Spleen (tissue), 11 donors: ENCODE results near the gene SLC1A2. TPM values are rescaled to one million over a fixed set of nuclear protein-coding genes. Genes with fewer than 3 reads are reported as not detected.

ENCODE experiments used
- DNase-seq: peaks from one replicate; pipeline ENCODE4 v3.0.0-alpha.2; 2020
- H3K27ac ChIP-seq, 8 donors: fragments of 200-600 bp; sonication (generic) in 7 of 8; 1 replicate in 4 of 8; 2 replicates in 4 of 8; pipeline versions ENCODE4 v1.5.0 to v1.8.0; 2016 to 2021; ENCODE audit warnings: inconsistent platforms in 4 of 8, mild to moderate bottlenecking in 4 of 8, moderate library complexity in 1 of 8
- H3K27me3 ChIP-seq, 7 donors: fragments of 200-600 bp; sonication (generic) in 6 of 7; replicated peaks in 1 of 7; 1 replicate in 4 of 7; 2 replicates in 3 of 7; pipeline versions ENCODE4 v1.5.0 to v1.8.0; 2016 to 2021; ENCODE audit warnings: inconsistent platforms in 3 of 7, mild to moderate bottlenecking in 1 of 7
- H3K36me3 ChIP-seq, 6 donors: fragments of 200-600 bp; sonication (generic) in 5 of 6; 1 replicate in 4 of 6; 2 replicates in 2 of 6; pipeline versions ENCODE4 v1.5.0 to v1.8.0; 2016 to 2021; ENCODE audit warnings: inconsistent platforms in 2 of 6
- H3K4me1 ChIP-seq, 6 donors: fragments of 200-600 bp; sonication (generic) in 5 of 6; 1 replicate in 3 of 6; 2 replicates in 3 of 6; pipeline versions ENCODE4 v1.5.0 to v1.8.0; 2016 to 2021; ENCODE audit warnings: inconsistent platforms in 3 of 6
- H3K4me3 ChIP-seq, 8 donors: fragments of 200-600 bp; sonication (generic) in 7 of 8; 1 replicate in 4 of 8; 2 replicates in 4 of 8; pipeline versions ENCODE4 v1.5.0 to v1.8.0; 2016 to 2021; ENCODE audit warnings: inconsistent platforms in 4 of 8, mild to moderate bottlenecking in 4 of 8, moderate library complexity in 2 of 8
- H3K9me3 ChIP-seq, 8 donors: fragments of 200-600 bp; sonication (generic) in 7 of 8; 1 replicate in 4 of 8; 2 replicates in 4 of 8; pipeline versions ENCODE4 v1.5.0 to v1.8.0; 2016 to 2021; ENCODE audit warnings: inconsistent platforms in 4 of 8
- CTCF ChIP-seq, 11 experiments: fragments of 200-600 bp in 7 of 11; fragments of 450-650 bp in 4 of 11; sonication (generic) in 4 of 11; IDR thresholded peaks in 8 of 11; conservative IDR thresholded peaks in 3 of 11; 1 replicate in 7 of 11; 2 replicates in 4 of 11; pipeline versions ENCODE4 v1.4.0 to v1.8.0; 2016 to 2021; ENCODE audit warnings: antibody characterized with exemption in 11 of 11, inconsistent platforms in 4 of 11, mild to moderate bottlenecking in 1 of 11
- POLR2A ChIP-seq, 3 donors: fragments of 450-650 bp; IDR thresholded peaks; one replicate each; pipeline ENCODE4 v1.5.1; 2017; ENCODE audit warnings: antibody characterized with exemption in 3 of 3, mild to moderate bottlenecking in 1 of 3
- POLR2AphosphoS5 ChIP-seq, 3 donors: sonication (generic); formaldehyde crosslinking; IDR thresholded peaks; one replicate each; pipeline ENCODE4 v1.5.1; 2017; ENCODE audit warnings: antibody characterized with exemption in 3 of 3
- WGBS, 5 donors: extraction: QIAGEN DNeasy Blood & Tissue Kit in 3 of 5; methylation state at CpG; one replicate each; pipeline versions ENCODE4 v1.1.5 to v1.1.7; 2013 to 2018; 5-methylcytosine and 5-hydroxymethylcytosine counted together
- intact Hi-C: fragments of 100-400 bp; cut with DNase I; formaldehyde crosslinking; loops from one replicate; pipeline ENCODE4 v1.15.0; 2023; ENCODE audit warnings: low total_unique reads
- polyA plus RNA-seq, 3 donors: library from polyadenylated mRNA; stranded (reverse); fragments of 200-250 nt; gene quantifications; one replicate each; pipeline ENCODE4 v1.2.1, GENCODE V29; 2013
- total RNA-seq, 7 donors: library from RNA; depleted of rRNA in 3 of 7; stranded (reverse); fragments of >200 nt in 3 of 7; fragmentation: NEBNext Ultra II Directional in 4 of 7; extraction: Animal tissue kit (Norgen Biotek cat#: 25700) in 4 of 7; gene quantifications; one replicate each; pipeline versions ENCODE4 v1.1.0 to v1.2.1, GENCODE V29; 2016 to 2021
- donor health status: healthy with polysubstance abuse.
- donor health status: DM: no; HTN: no; CAD: no; lungs with moderate emphysema.
- donor health status: DM: no; HTN: no; CAD: no.
- donor health status: Bipolar disorder and iron deficiency.
- donor health status: healthy.
- donor health status: DM: no; HTN: no; CAD: no.
- donor health status: DM: yes; HTN: yes; CAD: no.

The SLC1A2 gene
- total and polyA plus RNA-seq, 10 donors = 0.26 to 3.8 (median 0.93) TPM

DNA sequence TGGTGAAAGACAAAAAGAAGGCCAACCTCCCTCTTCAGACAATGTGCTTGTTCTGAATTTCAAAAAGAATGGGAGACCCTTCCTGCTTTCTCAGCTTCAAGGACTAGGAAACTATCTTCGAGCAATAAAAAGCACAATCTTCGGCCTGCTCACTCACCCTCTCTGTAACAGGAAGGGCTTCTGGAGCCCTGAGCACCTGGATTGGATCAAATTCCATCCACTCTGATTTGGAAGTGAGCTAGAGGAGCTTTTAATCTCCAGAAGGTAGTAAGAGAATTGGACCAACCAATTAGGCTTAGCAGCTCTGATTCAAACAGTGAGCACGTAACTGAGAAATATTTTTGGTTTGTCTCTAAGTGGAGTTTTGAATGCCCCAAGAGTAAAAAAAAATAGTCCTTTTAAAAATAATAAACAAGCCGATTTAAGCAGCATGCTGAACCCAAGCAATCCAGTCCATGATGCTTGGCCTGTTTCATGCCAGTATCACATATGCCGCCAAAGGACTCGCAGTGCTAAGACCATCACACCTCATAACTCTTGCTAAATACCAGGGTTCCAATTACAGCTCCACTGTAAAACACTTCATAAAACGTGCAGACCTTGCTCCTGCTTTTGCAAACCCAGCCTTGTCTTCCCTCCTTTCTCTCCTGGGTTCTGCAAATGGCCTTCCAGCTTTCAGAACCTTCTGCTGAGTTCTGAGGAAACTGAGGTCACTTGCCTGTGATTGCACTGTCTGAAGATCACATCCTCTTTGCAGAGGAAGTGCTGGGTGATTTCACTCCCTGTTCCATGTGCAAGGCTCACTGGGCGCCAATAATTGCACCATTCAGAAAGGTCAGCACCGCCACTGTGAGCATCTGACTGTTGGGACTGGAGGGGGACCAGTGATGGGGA lies 74.4 kb downstream of the SLC1A2 start:
- H3K27ac ChIP-seq = peak overlapping the region in 2 of 8 donors; percentile 4 to 18
- intact Hi-C loops = no loop called here
- no peaks in the 10 kb centered on the region for H3K27me3 ChIP-seq
- WGBS, 5 donors = 41 to 80% (median 66%) methylated on average over 9 of the region's 9 CpGs
- peak; percentile 74 for DNase-seq
- H3K4me1 ChIP-seq = peaks cover 0 to 36% (median 8%) of the 10 kb centered on the region in 6 donors
- TF ChIP-seq CTCF (IDR thresholded peaks at IDR 0.05 in 8 of 11, conservative IDR thresholded peaks at IDR 0.05 in 3 of 11) (no peak), POLR2AphosphoS5 (IDR thresholded peaks at IDR 0.05) (peak in 1 of 3 donors; percentile 52), POLR2A (IDR thresholded peaks at IDR 0.05) (no peak)
- H3K36me3 ChIP-seq = no peaks in the 10 kb centered on the region
- H3K9me3 ChIP-seq = no peaks in the 10 kb centered on the region
- H3K4me3 ChIP-seq = no peak overlapping the region

DNA sequence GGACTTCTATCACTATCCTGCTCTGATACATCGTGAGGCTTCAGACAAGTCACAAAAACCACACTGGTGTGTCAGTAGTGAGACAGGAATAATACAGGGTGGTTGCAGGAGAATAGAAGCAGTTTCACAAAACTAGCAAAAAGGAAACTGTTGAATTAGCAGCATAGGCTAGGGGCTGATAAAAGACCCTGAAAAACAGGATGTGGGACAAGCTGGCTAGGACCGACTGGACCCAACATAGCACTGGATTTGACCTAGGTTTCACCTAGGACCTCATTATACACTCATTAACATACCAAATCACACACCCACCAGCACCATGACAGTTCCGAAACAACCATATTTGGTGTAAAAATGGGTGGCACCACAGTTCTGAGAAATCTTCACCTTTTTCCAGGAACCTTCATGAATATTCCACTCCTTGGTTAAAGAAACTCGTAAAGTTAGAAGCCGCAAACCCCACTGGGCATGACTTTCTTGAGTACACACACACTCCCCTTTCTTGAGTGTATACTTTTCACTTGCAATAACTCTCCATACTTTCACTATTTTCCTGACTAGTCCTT lies 76.2 kb downstream of the SLC1A2 start:
- 42 to 52% (median 47%) methylated on average over 5 of the region's 5 CpGs for WGBS, 5 donors
- H3K4me1 ChIP-seq = peaks cover 0 to 26% (median 8%) of the 10 kb centered on the region in 6 donors
- intact Hi-C loops = no loop called here
- H3K27ac ChIP-seq = no peak overlapping the region
- H3K4me3 ChIP-seq = no peak overlapping the region
- TF ChIP-seq CTCF (IDR thresholded peaks at IDR 0.05 in 8 of 11, conservative IDR thresholded peaks at IDR 0.05 in 3 of 11) = no peak
- no peak for TF ChIP-seq POLR2AphosphoS5 (IDR thresholded peaks at IDR 0.05)
- no peak for TF ChIP-seq POLR2A (IDR thresholded peaks at IDR 0.05)
- no peak for DNase-seq
- no peaks in the 10 kb centered on the region for H3K36me3 ChIP-seq
- H3K27me3 ChIP-seq = no peaks in the 10 kb centered on the region
- H3K9me3 ChIP-seq = no peaks in the 10 kb centered on the region

DNA sequence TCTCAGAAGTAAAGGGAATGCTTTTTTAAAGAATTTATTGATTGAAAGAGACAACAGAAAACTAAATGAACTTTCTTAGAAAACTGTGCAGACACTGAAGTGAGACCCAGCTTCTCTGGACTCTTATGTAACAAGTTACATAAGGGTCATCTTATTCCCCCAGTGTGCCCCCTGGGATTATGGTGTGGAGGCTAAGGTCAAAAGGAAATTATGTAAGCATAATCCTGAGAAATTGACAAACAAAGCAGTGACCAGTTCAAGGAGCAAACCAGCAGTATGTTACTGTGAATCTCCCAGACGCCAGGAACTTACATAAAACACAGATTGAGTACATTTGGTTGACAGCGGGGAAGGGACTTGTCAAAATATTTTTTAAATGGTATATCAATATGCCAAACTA lies 78.6 kb downstream of the SLC1A2 start:
- H3K27me3 ChIP-seq = no peaks in the 10 kb centered on the region
- H3K9me3 ChIP-seq = no peaks in the 10 kb centered on the region
- 82 to 89% (median 85%) methylated on average over 2 of the region's 2 CpGs for WGBS, 5 donors
- H3K27ac ChIP-seq = no peak overlapping the region
- no peaks in the 10 kb centered on the region for H3K36me3 ChIP-seq
- TF ChIP-seq CTCF (IDR thresholded peaks at IDR 0.05 in 8 of 11, conservative IDR thresholded peaks at IDR 0.05 in 3 of 11) (no peak), POLR2A (IDR thresholded peaks at IDR 0.05) (no peak), POLR2AphosphoS5 (IDR thresholded peaks at IDR 0.05) (no peak)
- no peak for DNase-seq
- no peak overlapping the region for H3K4me3 ChIP-seq
- H3K4me1 ChIP-seq = peaks cover 0 to 24% (median 8%) of the 10 kb centered on the region in 6 donors
- intact Hi-C loops = no loop called here

- WGBS, 5 donors = 70 to 91% (median 76%) methylated on average over 3 of the region's 3 CpGs
- TF ChIP-seq POLR2AphosphoS5 (IDR thresholded peaks at IDR 0.05) (no peak), CTCF (IDR thresholded peaks at IDR 0.05 in 8 of 11, conservative IDR thresholded peaks at IDR 0.05 in 3 of 11) (no peak), POLR2A (IDR thresholded peaks at IDR 0.05) (no peak)
- Histone ChIP-seq H3K27ac (no peak overlapping the region), H3K4me1 (peaks cover 0 to 18% (median 3%) of the 10 kb centered on the region in 6 donors), H3K4me3 (no peak overlapping the region), H3K9me3 (no peaks in the 10 kb centered on the region), H3K27me3 (no peaks in the 10 kb centered on the region), H3K36me3 (no peaks in the 10 kb centered on the region)
- intact Hi-C loops = no loop called here
- no peak for DNase-seq
Measured at GRCh38 chr11:35340071-35340470, 79.3 kb downstream of the SLC1A2 start.
